Upper lobe of left lung (tissue), 6 donors: ENCODE data around the gene SPIN1. TPM values are rescaled to one million over a fixed set of nuclear protein-coding genes. Genes with fewer than 3 reads are reported as not detected.

ENCODE experiments used
- ATAC-seq, 2 donors: fragments of 200-7000 bp; cut with Tn5 transposase; one replicate each; pipeline ENCODE4 v1.9.1; 2022; ENCODE audit warnings: mild to moderate bottlenecking in 2 of 2, moderate library complexity in 2 of 2; ENCODE audit not compliant: low FRiP score in 2 of 2
- DNase-seq, 2 donors: peaks; one replicate each; pipeline ENCODE4 v3.0.0-alpha.2; 2019 to 2020
- H3K27ac ChIP-seq, 4 donors: fragments of 200-600 bp; sonication (generic); one replicate each; pipeline ENCODE4 v1.5.1; 2016 to 2019
- H3K27me3 ChIP-seq, 4 donors: fragments of 200-600 bp; sonication (generic); one replicate each; pipeline ENCODE4 v1.5.1; 2017 to 2019
- H3K36me3 ChIP-seq, 4 donors: fragments of 200-600 bp; sonication (generic); one replicate each; pipeline ENCODE4 v1.5.1; 2016 to 2019
- H3K4me1 ChIP-seq, 4 donors: fragments of 200-600 bp; sonication (generic); one replicate each; pipeline ENCODE4 v1.5.1; 2018 to 2019
- H3K4me3 ChIP-seq, 4 donors: fragments of 200-600 bp; sonication (generic); one replicate each; pipeline ENCODE4 v1.5.1; 2017 to 2019; ENCODE audit warnings: mild to moderate bottlenecking in 2 of 4, moderate library complexity in 1 of 4
- H3K9me3 ChIP-seq, 4 donors: fragments of 200-600 bp; sonication (generic); one replicate each; pipeline ENCODE4 v1.5.1; 2018 to 2019
- EP300 ChIP-seq, 4 donors: sonication (generic); formaldehyde crosslinking; IDR thresholded peaks; one replicate each; pipeline ENCODE4 v1.5.1; 2017; ENCODE audit warnings: antibody characterized with exemption in 4 of 4, control low read depth in 2 of 4
- POLR2A ChIP-seq, 4 donors: fragments of 450-650 bp; IDR thresholded peaks; one replicate each; pipeline ENCODE4 v1.5.1; 2016 to 2017; ENCODE audit warnings: antibody characterized with exemption in 4 of 4, mild to moderate bottlenecking in 2 of 4
- POLR2AphosphoS5 ChIP-seq, 2 donors: sonication (generic); formaldehyde crosslinking; IDR thresholded peaks; one replicate each; pipeline ENCODE4 v1.5.1; 2017; ENCODE audit warnings: antibody characterized with exemption in 2 of 2
- WGBS, 2 donors: methylation state at CpG; one replicate each; pipeline ENCODE4 v1.1.5; 2017 to 2018; 5-methylcytosine and 5-hydroxymethylcytosine counted together
- total RNA-seq, 6 donors: library from RNA; depleted of rRNA in 4 of 6; stranded (reverse); fragments of >200 nt in 4 of 6; gene quantifications; one replicate each; pipeline versions ENCODE4 v1.1.0 to v1.2.1, GENCODE V29; 2016 to 2021
- TF ChIP-seq, protein P1 (sequence below), 6 experiments: fragments of 450-650 bp in 4 of 6; fragments of 200-600 bp in 2 of 6; sonication (generic) in 2 of 6; IDR thresholded peaks; one replicate each; pipeline ENCODE4 v1.5.1; 2016 to 2019; ENCODE audit warnings: antibody characterized with exemption in 6 of 6
- donor health status: DM: no; HTN: no; CAD: no; lungs with moderate emphysema.
- donor health status: DM: no; HTN: yes; CAD: no; lungs with severe emphysema.

Gene SPIN1
- total RNA-seq, 6 donors from 2014 or later: 29.3 to 66.4 (median 59.9) TPM

- Histone ChIP-seq H3K4me3 (no peak overlapping the region), H3K27ac (no peak overlapping the region), H3K4me1 (no peaks in the 10 kb centered on the region), H3K36me3 (no peaks in the 10 kb centered on the region), H3K27me3 (no peaks in the 10 kb centered on the region), H3K9me3 (peaks cover 0 to 8% (median 2%) of the 10 kb centered on the region in 4 donors)
- DNase-seq (no peak), ATAC-seq (no peak)
- TF ChIP-seq EP300 (IDR thresholded peaks at IDR 0.05) (no peak), POLR2A (IDR thresholded peaks at IDR 0.05) (no peak), POLR2AphosphoS5 (IDR thresholded peaks at IDR 0.05) (no peak)
- TF ChIP-seq, protein P1, sequence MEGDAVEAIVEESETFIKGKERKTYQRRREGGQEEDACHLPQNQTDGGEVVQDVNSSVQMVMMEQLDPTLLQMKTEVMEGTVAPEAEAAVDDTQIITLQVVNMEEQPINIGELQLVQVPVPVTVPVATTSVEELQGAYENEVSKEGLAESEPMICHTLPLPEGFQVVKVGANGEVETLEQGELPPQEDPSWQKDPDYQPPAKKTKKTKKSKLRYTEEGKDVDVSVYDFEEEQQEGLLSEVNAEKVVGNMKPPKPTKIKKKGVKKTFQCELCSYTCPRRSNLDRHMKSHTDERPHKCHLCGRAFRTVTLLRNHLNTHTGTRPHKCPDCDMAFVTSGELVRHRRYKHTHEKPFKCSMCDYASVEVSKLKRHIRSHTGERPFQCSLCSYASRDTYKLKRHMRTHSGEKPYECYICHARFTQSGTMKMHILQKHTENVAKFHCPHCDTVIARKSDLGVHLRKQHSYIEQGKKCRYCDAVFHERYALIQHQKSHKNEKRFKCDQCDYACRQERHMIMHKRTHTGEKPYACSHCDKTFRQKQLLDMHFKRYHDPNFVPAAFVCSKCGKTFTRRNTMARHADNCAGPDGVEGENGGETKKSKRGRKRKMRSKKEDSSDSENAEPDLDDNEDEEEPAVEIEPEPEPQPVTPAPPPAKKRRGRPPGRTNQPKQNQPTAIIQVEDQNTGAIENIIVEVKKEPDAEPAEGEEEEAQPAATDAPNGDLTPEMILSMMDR (IDR thresholded peaks at IDR 0.05): no peak
- 86 to 92% methylated on average over 2 of the region's 2 CpGs for WGBS, 2 donors
Measured at GRCh38 chr9:88364706-88365105, 23.5 kb upstream of the SPIN1 start.

DNA sequence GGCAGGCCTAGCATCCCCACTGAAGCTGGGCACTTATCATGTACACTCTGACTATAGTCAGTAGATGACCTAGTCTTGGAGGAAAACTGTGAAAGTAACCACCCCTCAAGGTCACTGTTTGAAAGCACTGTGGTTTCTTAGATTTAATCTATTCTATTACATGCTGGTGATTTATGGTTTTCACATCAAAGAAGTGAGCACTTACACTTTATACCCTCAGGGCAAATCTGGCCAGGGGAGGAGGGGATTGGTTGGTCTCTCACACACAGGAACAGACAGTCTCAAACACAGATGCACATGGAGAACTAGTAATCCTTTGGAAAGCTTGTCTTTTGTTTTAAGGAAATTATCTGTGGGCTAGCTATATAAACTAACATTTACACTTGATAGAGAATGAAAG lies 17.9 kb upstream of the SPIN1 start:
- no peaks in the 10 kb centered on the region for H3K36me3 ChIP-seq
- TF ChIP-seq POLR2A (IDR thresholded peaks at IDR 0.05) (no peak), POLR2AphosphoS5 (IDR thresholded peaks at IDR 0.05) (no peak), EP300 (IDR thresholded peaks at IDR 0.05) (no peak)
- TF ChIP-seq, protein P1 (IDR thresholded peaks at IDR 0.05): no peak
- no peaks in the 10 kb centered on the region for H3K4me1 ChIP-seq
- ATAC-seq: no peak
- H3K9me3 ChIP-seq: peaks cover 0 to 8% (median 2%) of the 10 kb centered on the region in 4 donors
- no peak for DNase-seq
- no peak overlapping the region for H3K4me3 ChIP-seq
- H3K27me3 ChIP-seq: no peaks in the 10 kb centered on the region
- no peak overlapping the region for H3K27ac ChIP-seq

DNA sequence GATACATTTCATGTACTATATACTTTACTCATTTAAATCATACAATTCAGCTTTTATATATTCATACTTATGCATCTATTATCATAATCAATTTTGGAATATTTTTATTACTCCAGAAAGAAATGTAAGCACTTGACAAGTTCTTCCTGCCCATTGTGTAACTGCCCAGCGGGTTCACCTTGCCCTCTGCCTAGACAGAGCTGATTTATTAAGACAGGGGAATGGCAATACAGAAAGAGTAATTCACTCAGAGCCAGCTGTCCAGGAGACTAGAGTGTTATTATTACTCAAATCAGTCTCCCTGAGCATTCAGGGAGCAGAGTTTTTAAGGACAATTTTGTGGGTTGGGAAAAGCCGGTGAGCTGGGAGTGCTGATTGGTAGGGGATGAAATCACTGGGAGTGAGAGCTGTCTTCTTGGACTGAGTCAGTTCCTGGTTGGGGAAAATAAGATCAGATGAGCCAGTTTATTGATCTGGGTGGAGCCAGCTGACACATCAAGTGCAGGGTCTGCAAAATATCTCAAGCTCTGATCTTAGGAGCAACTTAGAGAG lies 16.1 kb upstream of the SPIN1 start:
- no peak for ATAC-seq
- TF ChIP-seq, protein P1 (IDR thresholded peaks at IDR 0.05): no peak
- TF ChIP-seq EP300 (IDR thresholded peaks at IDR 0.05) (no peak), POLR2AphosphoS5 (IDR thresholded peaks at IDR 0.05) (no peak), POLR2A (IDR thresholded peaks at IDR 0.05) (no peak)
- no peak for DNase-seq
- Histone ChIP-seq H3K9me3 (peaks cover 0 to 8% (median 2%) of the 10 kb centered on the region in 4 donors), H3K4me1 (no peaks in the 10 kb centered on the region), H3K27me3 (no peaks in the 10 kb centered on the region), H3K27ac (no peak overlapping the region), H3K4me3 (no peak overlapping the region), H3K36me3 (no peaks in the 10 kb centered on the region)
- WGBS, 2 donors: 64 to 70% methylated on average over 2 of the region's 2 CpGs

DNA sequence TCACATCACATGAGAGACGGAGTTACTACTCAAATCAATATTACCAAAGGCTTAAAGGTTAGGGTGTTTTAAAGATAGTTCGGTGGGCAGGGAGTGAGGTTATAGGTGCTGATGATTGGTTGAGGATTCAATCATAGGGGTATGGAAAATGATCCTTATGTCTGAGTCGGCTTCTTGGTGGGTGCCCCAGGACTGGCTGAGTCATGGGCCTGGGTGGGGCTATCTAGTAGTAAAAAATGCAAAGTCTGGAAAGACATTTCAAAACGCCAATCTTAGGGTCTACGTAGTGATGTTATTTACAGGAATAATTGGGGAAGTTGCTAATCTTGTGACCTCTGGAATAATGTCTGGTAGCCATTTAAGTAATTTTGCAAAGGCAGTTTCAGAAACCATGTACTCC lies 15.2 kb upstream of the SPIN1 start:
- peak in 1 of 2 donors; percentile 40 for ATAC-seq
- H3K36me3 ChIP-seq: no peaks in the 10 kb centered on the region
- H3K27ac ChIP-seq: no peak overlapping the region
- 71 to 82% methylated on average over 5 of the region's 5 CpGs for WGBS, 2 donors
- H3K9me3 ChIP-seq: peaks cover 0 to 3% (median under 1%) of the 10 kb centered on the region in 4 donors
- no peaks in the 10 kb centered on the region for H3K27me3 ChIP-seq
- DNase-seq: peak in 1 of 2 donors; percentile 32
- no peak overlapping the region for H3K4me3 ChIP-seq
- no peaks in the 10 kb centered on the region for H3K4me1 ChIP-seq
- TF ChIP-seq POLR2A (IDR thresholded peaks at IDR 0.05): no peak
- no peak for TF ChIP-seq EP300 (IDR thresholded peaks at IDR 0.05)
- no peak for TF ChIP-seq POLR2AphosphoS5 (IDR thresholded peaks at IDR 0.05)

GRCh38 chr9:88378317-88378716 lies 9.9 kb upstream of the SPIN1 start:
- TF ChIP-seq POLR2A (IDR thresholded peaks at IDR 0.05) (no peak), EP300 (IDR thresholded peaks at IDR 0.05) (no peak), POLR2AphosphoS5 (IDR thresholded peaks at IDR 0.05) (no peak)
- TF ChIP-seq, protein P1 (IDR thresholded peaks at IDR 0.05): no peak
- no peak overlapping the region for H3K4me3 ChIP-seq
- H3K4me1 ChIP-seq: no peaks in the 10 kb centered on the region
- ATAC-seq (no peak), DNase-seq (no peak)
- H3K36me3 ChIP-seq: no peaks in the 10 kb centered on the region
- H3K9me3 ChIP-seq: no peaks in the 10 kb centered on the region
- no peaks in the 10 kb centered on the region for H3K27me3 ChIP-seq
- whole genome bisulfite sequencing, 2 donors: 59 to 68% methylated on average over 2 of the region's 2 CpGs
- no peak overlapping the region for H3K27ac ChIP-seq
